T-helper 2 cell treated with Interferon-gamma antibody and Interleukin-4, amounts not matched to agents 5 μg/mL and 100 μg/mL, for 36 hours (primary cell): ENCODE data around the gene USP37.
"Not testable (repeated sequence)": the region's sequence is repeated elsewhere in the genome, so short reads cannot be mapped to it uniquely, and the experiment has no call there.

Experiments
- DNase-seq: peaks from one replicate; pipeline ENCODE4 v3.0.0; 2021; ENCODE audit warnings: low spot score
- H3K27ac Mint-ChIP-seq: one replicate; pipeline ENCODE4 v1.8.0; 2021; ENCODE audit warnings: mild to moderate bottlenecking, mixed read lengths
- H3K27me3 Mint-ChIP-seq: one replicate; pipeline ENCODE4 v1.8.0; 2021; ENCODE audit warnings: low read depth, mixed read lengths
- H3K36me3 Mint-ChIP-seq: one replicate; pipeline ENCODE4 v1.8.0; 2021; ENCODE audit warnings: low read depth, mixed read lengths
- H3K4me1 Mint-ChIP-seq: one replicate; pipeline ENCODE4 v1.8.0; 2021; ENCODE audit warnings: low read depth, mixed read lengths
- H3K4me3 Mint-ChIP-seq: one replicate; pipeline ENCODE4 v1.8.0; 2022; ENCODE audit warnings: mild to moderate bottlenecking, moderate library complexity, mixed read lengths
- H3K9me3 Mint-ChIP-seq: one replicate; pipeline ENCODE4 v1.8.0; 2021; ENCODE audit warnings: mixed read lengths

The USP37 gene

GRCh38 chr2:218569038-218569431, 884 bp upstream of the USP37 start:
- Mint-ChIP-seq H3K4me1 (peaks cover 43% of the 10 kb centered on the region), H3K9me3 (no peaks in the 10 kb centered on the region), H3K27ac (peak overlapping the region; percentile 100), H3K36me3 (peaks cover 50% of the 10 kb centered on the region), H3K27me3 (no peaks in the 10 kb centered on the region), H3K4me3 (peak overlapping the region; percentile 93)
- DNase-seq = peak; percentile 69

GRCh38 chr2:218567797-218568189, 358 bp downstream of the USP37 start:
- peaks cover 56% of the 10 kb centered on the region for H3K36me3 Mint-ChIP-seq
- peaks cover 51% of the 10 kb centered on the region for H3K4me1 Mint-ChIP-seq
- H3K27me3 Mint-ChIP-seq = no peaks in the 10 kb centered on the region
- H3K27ac Mint-ChIP-seq = peak overlapping the region; percentile 100
- H3K9me3 Mint-ChIP-seq = no peaks in the 10 kb centered on the region
- DNase-seq = no peak
- H3K4me3 Mint-ChIP-seq = peak overlapping the region; percentile 93

- Mint-ChIP-seq H3K9me3 (no peaks in the 10 kb centered on the region), H3K27me3 (no peaks in the 10 kb centered on the region), H3K27ac (peak overlapping the region; percentile 100), H3K36me3 (peaks cover 57% of the 10 kb centered on the region), H3K4me3 (peak overlapping the region; percentile 93), H3K4me1 (peaks cover 50% of the 10 kb centered on the region)
- DNase-seq = no peak
Observed at GRCh38 chr2:218566296-218566695, 1.9 kb downstream of the USP37 start.

- no peaks in the 10 kb centered on the region for H3K27me3 Mint-ChIP-seq
- peaks cover 35% of the 10 kb centered on the region for H3K4me1 Mint-ChIP-seq
- H3K9me3 Mint-ChIP-seq = no peaks in the 10 kb centered on the region
- H3K4me3 Mint-ChIP-seq = no peak overlapping the region
- no peak for DNase-seq
- H3K27ac Mint-ChIP-seq = peak overlapping the region; percentile 32
- H3K36me3 Mint-ChIP-seq = peaks cover 52% of the 10 kb centered on the region
Observed at GRCh38 chr2:218564056-218564455, 4.1 kb downstream of the USP37 start.

GRCh38 chr2:218558986-218559385, 9.2 kb downstream of the USP37 start:
- no peaks in the 10 kb centered on the region for H3K9me3 Mint-ChIP-seq
- peaks cover 54% of the 10 kb centered on the region for H3K36me3 Mint-ChIP-seq
- no peaks in the 10 kb centered on the region for H3K27me3 Mint-ChIP-seq
- H3K4me1 Mint-ChIP-seq = peaks cover 18% of the 10 kb centered on the region
- no peak overlapping the region for H3K4me3 Mint-ChIP-seq
- DNase-seq = no peak
- no peak overlapping the region for H3K27ac Mint-ChIP-seq

- Mint-ChIP-seq H3K4me1 (peaks cover 11% of the 10 kb centered on the region), H3K9me3 (no peaks in the 10 kb centered on the region), H3K36me3 (peaks cover 52% of the 10 kb centered on the region), H3K27me3 (no peaks in the 10 kb centered on the region), H3K27ac (no peak overlapping the region), H3K4me3 (no peak overlapping the region)
- DNase-seq = no peak
Observed at GRCh38 chr2:218557941-218558340, 10.2 kb downstream of the USP37 start.

GRCh38 chr2:218555527-218555926, 12.6 kb downstream of the USP37 start:
- no peaks in the 10 kb centered on the region for H3K27me3 Mint-ChIP-seq
- DNase-seq = no peak
- H3K27ac Mint-ChIP-seq = peak overlapping the region; percentile 22
- peaks cover 8% of the 10 kb centered on the region for H3K4me1 Mint-ChIP-seq
- H3K36me3 Mint-ChIP-seq = peaks cover 54% of the 10 kb centered on the region
- H3K9me3 Mint-ChIP-seq = no peaks in the 10 kb centered on the region
- no peak overlapping the region for H3K4me3 Mint-ChIP-seq

- H3K4me1 Mint-ChIP-seq, H3K9me3 Mint-ChIP-seq, H3K4me3 Mint-ChIP-seq, H3K27ac Mint-ChIP-seq, H3K27me3 Mint-ChIP-seq, DNase-seq: not testable (repeated sequence)
- H3K36me3 Mint-ChIP-seq = peaks cover 48% of the 10 kb centered on the region
Observed at GRCh38 chr2:218554225-218554624, 13.9 kb downstream of the USP37 start.

- H3K9me3 Mint-ChIP-seq = no peaks in the 10 kb centered on the region
Observed at GRCh38 chr2:218547978-218548377, 20.2 kb downstream of the USP37 start.

GRCh38 chr2:218547511-218547910, 20.6 kb downstream of the USP37 start:
- DNase-seq = no peak
- no peak overlapping the region for H3K27ac Mint-ChIP-seq
- no peak overlapping the region for H3K4me3 Mint-ChIP-seq
- H3K27me3 Mint-ChIP-seq = no peaks in the 10 kb centered on the region
- H3K9me3 Mint-ChIP-seq = no peaks in the 10 kb centered on the region
- H3K4me1 Mint-ChIP-seq = no peaks in the 10 kb centered on the region
- peaks cover 52% of the 10 kb centered on the region for H3K36me3 Mint-ChIP-seq

More at GRCh38 chr2:218547978-218548377, 20.2 kb downstream of the USP37 start:
- Mint-ChIP-seq H3K4me1 (no peaks in the 10 kb centered on the region), H3K4me3 (no peak overlapping the region), H3K27me3 (no peaks in the 10 kb centered on the region), H3K27ac (no peak overlapping the region), H3K36me3 (peaks cover 53% of the 10 kb centered on the region)
- no peak for DNase-seq

GRCh38 chr2:218546012-218546411, 22.1 kb downstream of the USP37 start:
- Mint-ChIP-seq H3K4me3 (no peak overlapping the region), H3K27me3 (no peaks in the 10 kb centered on the region), H3K36me3 (peaks cover 53% of the 10 kb centered on the region), H3K27ac (no peak overlapping the region), H3K9me3 (no peaks in the 10 kb centered on the region), H3K4me1 (no peaks in the 10 kb centered on the region)
- DNase-seq = no peak

- Mint-ChIP-seq H3K27me3 (no peaks in the 10 kb centered on the region), H3K4me3 (no peak overlapping the region), H3K36me3 (peaks cover 36% of the 10 kb centered on the region), H3K4me1 (no peaks in the 10 kb centered on the region), H3K9me3 (no peaks in the 10 kb centered on the region), H3K27ac (no peak overlapping the region)
- DNase-seq = no peak
Observed at GRCh38 chr2:218540015-218540414, 28.1 kb downstream of the USP37 start.

- Mint-ChIP-seq H3K36me3 (peaks cover 28% of the 10 kb centered on the region), H3K9me3 (no peaks in the 10 kb centered on the region), H3K27me3 (no peaks in the 10 kb centered on the region), H3K27ac (no peak overlapping the region), H3K4me1 (no peaks in the 10 kb centered on the region), H3K4me3 (no peak overlapping the region)
- no peak for DNase-seq
Observed at GRCh38 chr2:218536804-218537494, 31.2 kb downstream of the USP37 start.

- no peaks in the 10 kb centered on the region for H3K27me3 Mint-ChIP-seq
- no peak overlapping the region for H3K4me3 Mint-ChIP-seq
- peaks cover 59% of the 10 kb centered on the region for H3K36me3 Mint-ChIP-seq
- H3K9me3 Mint-ChIP-seq = peaks cover 4% of the 10 kb centered on the region
- DNase-seq = no peak
- no peak overlapping the region for H3K27ac Mint-ChIP-seq
- H3K4me1 Mint-ChIP-seq = no peaks in the 10 kb centered on the region
Observed at GRCh38 chr2:218529990-218530389, 38.2 kb downstream of the USP37 start.

- H3K9me3 Mint-ChIP-seq = peaks cover 14% of the 10 kb centered on the region
- H3K27ac Mint-ChIP-seq, H3K4me3 Mint-ChIP-seq, H3K27me3 Mint-ChIP-seq, H3K4me1 Mint-ChIP-seq, DNase-seq: not testable (repeated sequence)
- H3K36me3 Mint-ChIP-seq = peaks cover 74% of the 10 kb centered on the region
Observed at GRCh38 chr2:218528409-218528808, 39.7 kb downstream of the USP37 start.
